GM19351 (cell line): ENCODE data around the gene FAM170A.

ENCODE experiments used
- ATAC-seq: cut with Tn5 transposase; IDR thresholded peaks from one replicate; pipeline ENCODE4 v1.9.1; 2021; ENCODE audit warnings: mild to moderate bottlenecking, moderate library complexity; ENCODE audit not compliant: unreplicated experiment

The FAM170A gene, protein sequence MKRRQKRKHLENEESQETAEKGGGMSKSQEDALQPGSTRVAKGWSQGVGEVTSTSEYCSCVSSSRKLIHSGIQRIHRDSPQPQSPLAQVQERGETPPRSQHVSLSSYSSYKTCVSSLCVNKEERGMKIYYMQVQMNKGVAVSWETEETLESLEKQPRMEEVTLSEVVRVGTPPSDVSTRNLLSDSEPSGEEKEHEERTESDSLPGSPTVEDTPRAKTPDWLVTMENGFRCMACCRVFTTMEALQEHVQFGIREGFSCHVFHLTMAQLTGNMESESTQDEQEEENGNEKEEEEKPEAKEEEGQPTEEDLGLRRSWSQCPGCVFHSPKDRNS

DNA sequence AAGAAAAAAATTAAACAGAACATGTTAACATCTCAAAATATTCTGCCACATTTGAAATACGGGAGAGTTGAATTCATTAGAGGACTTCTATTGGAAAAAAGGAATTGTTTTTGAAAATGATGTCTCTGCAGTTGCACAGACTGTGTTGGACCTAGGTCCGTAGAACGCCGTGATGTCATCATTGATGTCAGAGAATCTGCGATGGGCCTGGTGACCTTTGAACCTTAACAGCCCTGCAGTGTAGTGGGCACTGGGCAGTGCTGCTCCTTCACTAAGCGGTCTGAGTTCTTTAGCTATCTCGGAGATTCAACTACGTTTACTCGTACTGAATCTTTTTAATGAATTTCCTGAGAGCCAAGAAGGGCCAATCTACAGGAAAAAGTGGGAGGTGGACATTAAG, at the start of gene FAM170A:
Gene FAM170A (plus strand): TSS at position 220 of the 400 bp plus-strand sequence. CDS start 211 bp downstream, outside the sequence.
- ATAC-seq, result no peak

DNA sequence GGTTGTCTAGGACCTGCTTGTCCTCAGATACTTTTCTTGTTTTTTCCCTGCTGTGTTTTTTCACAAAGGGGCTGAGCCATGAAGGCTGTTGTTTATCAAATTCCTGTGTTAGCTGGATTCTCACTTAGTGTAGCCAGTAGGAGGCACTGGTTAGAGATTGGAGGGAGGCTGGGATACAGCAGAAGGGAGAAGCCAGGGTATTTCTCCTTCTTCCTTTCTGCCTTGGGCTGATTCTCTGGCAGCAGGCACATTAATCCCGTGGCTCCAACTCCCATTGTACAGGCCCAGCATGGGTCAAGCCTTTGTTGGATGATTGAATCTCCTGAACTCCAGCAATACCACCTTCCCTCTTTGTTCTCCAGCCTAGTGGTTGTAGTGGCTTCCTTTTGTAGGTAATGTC, 46.4 kb upstream of the FAM170A start:
- no peak for ATAC-seq

DNA sequence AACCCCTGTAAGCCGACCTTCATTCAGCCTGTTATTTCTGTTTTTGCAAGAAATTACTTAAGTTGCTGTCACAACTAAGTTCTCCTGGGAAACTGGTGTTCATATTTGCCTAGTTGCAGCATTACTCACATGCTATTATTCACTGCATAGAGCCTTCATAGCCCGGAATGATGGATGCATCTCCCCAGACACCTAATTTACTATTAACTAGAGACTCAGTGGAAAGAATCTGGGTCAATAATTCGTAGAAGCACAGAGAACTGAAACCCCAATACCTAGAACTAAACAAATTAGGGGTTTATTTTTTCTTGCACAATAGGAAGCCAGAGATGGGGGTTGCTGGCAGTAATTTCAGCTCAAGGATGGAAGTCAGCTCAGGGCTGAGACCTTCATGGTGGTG, 45.7 kb upstream of the FAM170A start:
- peak; percentile 65 for ATAC-seq

DNA sequence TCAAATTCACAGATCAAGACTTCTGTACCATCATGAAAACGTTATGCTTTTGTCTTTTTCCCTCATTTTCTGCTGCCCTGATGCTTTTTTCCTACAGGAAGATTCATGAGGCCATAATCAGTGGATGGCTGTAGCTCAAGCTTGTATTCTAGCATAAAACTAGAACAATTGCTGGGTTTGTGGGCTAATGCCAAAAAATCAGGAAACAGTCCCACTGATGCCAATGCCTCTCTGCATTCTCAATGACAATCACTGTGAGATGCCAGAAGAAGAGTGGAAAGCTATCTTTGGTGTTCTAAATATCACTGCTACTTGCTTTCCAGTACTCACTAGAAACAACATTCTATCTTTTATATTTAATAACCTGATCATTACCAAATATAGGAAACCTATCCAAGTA, 33.3 kb upstream of the FAM170A start:
- no peak for ATAC-seq

DNA sequence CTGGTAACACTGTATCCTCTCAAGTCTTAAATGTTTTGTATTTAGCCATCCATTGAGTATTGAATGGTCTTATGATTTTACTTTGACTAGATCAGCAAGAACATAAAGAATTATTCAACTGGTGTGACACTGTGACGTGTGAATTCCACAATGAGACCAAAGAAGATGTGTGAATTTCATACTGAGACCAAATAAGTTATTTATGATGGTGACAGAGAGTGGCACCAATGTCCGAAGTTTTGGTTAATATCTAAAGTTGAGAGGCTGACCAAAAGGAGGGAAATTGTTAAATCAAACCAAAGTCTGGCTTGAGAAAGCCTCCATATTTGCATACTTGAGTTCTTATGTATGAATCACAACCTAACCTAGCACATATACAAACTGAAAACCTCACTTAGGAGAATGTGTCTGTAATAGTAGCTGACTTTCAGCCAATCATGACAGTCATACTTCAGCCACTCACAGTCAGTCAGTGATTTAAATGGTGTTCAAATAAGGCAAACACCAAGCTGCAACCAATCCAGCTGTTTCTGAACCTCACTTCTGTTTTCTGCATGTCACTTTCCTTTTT, 31.5 kb upstream of the FAM170A start:
- peak; percentile 62 for ATAC-seq

DNA sequence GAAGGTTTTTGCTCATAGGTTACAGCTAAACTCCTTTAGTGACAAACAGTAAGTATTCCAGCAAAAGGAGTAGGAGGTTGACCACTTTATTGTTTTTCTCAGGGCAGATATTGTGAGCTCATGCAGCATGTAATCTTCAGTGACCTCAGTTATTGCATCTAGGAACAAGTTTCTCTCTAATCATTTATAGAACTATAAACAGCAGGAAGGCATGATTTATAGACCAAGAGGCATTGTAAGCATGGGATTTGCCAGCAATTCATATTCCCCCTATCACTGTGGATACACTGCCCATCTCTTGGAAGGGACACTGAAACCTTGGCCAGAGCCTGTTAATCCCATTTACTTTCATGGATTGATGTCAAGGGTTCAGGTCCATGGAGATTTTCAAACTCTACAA, 15.4 kb upstream of the FAM170A start:
- no peak for ATAC-seq

DNA sequence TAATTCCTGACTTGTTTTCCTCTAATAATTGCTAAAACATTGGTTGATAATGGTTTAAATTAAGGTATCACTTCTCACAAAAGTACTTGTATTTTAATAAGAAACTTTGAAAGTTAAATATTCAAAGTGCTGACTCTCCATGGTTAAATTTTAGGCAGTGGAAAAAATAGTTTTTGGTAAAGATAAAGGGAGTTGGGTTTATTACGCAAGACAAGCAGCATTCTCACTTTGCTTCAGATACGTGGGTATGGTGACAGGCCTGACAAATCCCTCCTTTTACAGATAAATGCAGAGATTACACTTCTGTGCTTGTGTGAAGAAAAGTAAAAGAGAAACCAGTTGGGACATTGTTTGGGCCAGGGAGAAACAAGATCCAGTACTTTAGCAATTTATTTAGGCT, 14.5 kb upstream of the FAM170A start:
- no peak for ATAC-seq

DNA sequence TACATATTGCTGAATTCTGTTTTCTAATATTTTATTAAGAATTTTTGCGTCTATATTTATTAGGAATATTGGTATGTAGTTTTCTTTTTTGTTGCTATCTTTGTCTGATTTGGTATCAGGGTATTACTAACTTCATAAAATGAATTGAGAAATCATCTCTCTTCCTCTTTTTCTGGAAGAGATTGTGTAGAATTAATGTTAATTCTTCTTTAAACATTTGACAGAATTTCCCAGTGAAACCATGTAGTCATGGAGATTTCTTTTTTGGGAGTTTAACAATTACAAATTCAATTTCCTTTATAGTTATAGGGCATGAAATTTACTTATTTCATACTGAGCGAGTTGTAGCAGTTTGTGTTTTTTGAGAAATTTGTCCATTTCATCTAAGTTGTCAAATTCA, 3.3 kb upstream of the FAM170A start:
- ATAC-seq, result no peak

DNA sequence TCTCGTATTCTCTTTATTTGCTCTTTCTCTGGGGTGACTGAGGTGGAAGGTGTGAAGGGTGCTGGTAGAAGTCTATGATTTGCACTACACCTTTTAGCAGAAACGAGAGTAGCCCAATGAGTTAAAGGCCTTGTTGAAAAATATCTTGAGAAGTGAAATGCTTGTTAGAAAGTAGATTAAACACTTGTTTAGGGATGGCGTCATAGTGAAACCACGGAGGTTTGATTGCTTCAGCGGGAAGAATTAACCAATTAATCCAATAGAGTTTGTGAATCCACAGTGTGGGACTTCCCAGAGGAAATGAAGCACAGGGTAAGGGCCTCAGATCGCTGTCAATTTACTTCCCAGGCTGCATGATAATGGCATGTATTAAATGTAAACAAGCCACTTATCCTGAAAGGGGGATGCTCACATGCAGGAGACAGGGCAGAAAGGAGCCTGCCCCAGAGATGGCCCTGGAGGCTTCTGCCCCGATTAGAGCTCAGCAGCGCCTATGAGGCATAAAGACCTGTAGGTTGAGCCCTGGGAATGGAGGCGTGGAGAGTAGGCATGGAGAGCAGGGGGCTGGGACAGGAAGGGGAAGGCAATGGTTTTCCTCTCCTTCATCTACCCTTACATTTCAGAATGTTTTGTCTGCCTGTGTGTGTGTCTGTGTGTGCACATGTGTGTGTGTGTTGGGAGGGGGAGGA, 1.5 kb downstream of the FAM170A start:
- ATAC-seq, result no peak

DNA sequence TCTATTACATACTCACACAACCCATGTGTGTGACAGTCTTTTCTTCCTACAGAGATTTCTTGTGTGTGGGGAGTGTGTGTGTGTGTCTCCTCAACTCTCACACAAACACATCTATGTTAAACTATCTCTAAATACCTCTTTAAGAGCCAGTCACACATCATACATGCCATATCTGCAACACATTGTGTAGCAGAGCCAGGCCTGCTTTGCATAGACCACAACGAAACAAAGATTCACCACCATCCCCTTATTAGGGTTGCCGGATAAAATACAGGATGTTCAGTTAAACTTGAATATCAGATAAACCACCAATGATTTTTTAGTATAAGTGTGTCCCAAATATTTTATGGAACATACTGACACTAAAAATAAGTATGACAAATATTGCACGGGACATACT, 2.3 kb downstream of the FAM170A start:
- ATAC-seq, result no peak

DNA sequence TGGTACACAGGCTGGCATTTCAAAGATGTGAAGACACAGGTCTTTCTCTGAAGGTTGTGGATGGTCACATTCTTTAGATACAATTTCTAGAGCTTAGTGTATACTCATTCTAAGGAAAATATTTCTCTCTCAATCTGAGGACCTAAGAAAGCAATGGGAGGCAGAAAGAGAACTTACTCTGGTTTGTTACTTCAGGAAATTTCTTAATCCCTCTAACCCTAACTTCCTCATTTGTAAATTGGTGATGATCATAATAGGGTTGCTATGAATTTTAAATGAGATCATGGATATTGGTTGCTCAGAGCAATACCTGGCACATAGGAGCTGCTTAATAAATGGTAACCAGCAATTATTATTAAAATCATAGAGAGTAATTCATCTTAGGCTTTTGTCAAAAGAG, 22.1 kb downstream of the FAM170A start:
- ATAC-seq, result no peak

DNA sequence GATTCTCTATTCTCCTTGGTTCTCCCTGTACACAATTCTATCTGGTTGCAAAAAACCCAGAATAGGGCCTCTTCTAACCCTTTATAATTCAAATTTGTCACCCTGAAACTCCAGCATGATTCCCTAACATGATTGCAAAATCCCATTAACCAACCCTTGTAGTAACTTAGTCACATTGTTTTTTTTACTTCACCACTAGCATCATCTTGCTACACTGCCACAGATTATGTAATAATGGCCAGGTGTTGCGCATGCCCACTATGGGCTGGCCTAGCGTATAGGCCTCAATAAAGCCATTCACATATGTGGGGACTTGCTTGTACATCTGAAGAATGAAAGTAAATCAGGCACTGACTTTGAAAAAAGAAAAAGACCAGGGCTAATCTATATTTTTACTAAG, 25.7 kb downstream of the FAM170A start:
- no peak for ATAC-seq

DNA sequence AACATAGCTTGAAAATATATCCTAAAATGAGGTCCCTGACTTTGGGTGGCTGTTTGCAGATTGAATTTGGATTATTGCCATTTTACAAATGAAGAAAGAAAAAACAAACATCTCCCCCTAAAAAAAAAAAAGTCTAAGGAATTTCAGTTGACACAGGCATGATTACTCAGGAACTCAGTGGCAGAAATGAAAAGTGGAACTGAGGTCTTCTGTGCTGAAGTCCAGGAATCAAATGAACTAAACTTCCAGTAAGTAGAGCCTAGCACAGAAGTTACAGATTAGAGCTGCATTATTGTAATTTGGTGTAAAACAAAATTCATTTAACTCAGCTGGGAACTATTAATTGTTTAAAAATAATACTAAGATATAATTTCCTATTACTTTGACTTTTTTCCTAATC, 26.7 kb downstream of the FAM170A start:
- ATAC-seq, result no peak

DNA sequence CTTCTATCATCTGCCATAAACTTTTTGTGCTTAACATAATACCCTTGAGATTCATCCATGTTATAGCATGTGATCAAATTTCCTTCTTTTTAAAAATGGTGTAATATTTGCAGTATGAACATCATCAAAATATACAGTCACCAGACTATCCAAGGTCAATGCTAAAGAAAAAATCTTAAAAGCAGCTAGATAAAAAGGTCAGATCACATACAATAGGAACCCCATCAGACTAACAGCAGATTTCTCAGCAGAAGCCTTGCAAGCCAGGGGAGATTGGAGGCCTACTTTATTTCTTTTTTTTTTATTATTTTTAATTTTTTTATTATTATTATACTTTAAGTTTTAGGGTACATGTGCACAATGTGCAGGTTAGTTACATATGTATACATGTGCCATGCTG, 37.2 kb downstream of the FAM170A start:
- no peak for ATAC-seq

DNA sequence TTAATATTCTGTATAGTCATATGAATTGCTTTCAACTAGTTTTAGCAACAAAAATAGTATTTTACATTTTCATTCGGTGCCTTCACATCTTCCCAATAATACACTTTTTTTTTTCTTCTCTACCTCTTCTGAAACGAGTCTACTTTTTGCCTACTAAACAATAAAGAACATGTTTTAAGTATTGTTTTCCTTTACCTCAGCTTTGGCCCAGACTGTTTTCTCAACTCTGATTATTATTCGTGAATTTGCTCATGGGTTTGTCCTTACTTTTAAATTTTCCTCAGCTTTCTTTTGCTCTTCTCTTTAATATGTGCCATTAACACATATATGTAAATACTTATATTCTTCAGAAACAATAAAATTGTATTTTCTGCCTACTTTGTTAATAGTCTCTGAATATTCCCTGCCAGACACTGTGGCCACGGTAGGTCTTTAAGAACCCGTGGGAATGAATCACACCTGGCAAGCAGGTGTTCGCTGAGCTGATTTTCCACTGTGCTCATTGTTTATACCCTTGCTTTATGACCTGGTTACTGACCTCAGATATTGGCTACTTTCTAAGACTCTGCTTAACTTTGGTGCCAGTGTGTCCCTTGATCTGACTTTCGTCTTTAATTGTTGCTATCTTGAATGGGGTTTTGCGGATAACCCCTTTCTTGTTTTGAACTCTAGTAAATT, 49.1 kb downstream of the FAM170A start:
- ATAC-seq, result no peak

DNA sequence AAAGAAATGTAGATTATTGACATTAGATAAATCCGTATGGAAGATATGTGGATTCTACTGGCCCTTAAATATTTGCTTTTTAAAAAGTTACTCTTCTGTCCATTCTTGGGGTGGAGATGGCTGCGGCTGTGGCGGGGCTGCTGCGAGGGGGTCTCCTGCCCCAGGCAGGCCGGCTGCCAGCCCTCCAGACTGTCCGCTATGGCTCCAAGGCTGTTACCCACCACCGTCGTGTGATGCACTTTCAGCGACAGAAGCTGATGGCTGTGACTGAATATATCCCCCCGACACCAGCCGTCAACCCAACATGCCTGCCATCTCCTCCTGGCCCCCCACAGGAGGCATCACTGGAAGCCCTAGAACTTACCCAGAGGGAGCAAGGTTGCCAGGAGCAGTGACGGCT, 50.7 kb downstream of the FAM170A start:
- no peak for ATAC-seq

DNA sequence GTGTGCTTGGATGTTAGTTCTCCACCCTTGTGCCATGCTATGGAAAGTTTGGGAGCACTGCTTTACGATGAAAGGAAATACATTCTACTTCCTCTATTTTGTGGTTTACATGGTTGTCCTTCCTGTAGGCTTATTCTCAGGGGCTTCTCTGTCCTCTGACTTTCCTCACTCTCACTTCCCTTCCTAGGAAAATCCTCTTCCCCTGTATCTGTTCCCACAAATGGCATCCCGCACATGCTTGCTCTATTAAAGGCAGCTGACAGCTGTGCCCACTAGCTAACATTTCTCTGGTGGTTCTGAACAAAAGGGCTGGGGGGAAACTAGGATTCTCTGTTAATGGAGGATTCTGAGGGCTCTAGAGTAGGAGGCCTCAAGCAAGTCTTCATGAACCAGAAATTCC, 52.4 kb downstream of the FAM170A start:
- no peak for ATAC-seq

DNA sequence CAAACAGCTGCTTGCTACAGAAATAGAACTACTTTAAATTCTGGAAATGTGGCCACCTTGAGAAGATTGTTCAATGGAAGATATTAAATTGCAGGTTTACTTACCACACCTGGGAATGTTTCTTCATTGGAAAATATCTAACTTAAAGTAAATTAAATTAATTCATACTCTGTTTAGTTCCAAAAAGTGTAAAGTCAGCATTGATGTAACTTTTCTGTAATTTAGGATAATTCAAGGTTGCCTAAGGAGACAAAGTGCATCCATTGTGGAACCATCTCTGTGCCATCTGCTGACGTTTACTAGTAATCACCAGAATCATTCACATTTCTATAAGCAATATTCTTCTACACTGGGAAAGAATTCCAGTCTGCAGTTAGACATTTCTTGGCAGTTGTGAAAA, 53.0 kb downstream of the FAM170A start:
- no peak for ATAC-seq
